GM20431 (cell line): ENCODE data around the gene POMGNT2.

Experiments used
- in situ Hi-C: fragments of 300-500 bp; cut with MseI, MboI; formaldehyde crosslinking; loops from one replicate; pipeline ENCODE4 v1.15.0; 2020; ENCODE audit warnings: low sequenced_read_pairs; ENCODE audit not compliant: unreplicated experiment

The POMGNT2 gene

DNA sequence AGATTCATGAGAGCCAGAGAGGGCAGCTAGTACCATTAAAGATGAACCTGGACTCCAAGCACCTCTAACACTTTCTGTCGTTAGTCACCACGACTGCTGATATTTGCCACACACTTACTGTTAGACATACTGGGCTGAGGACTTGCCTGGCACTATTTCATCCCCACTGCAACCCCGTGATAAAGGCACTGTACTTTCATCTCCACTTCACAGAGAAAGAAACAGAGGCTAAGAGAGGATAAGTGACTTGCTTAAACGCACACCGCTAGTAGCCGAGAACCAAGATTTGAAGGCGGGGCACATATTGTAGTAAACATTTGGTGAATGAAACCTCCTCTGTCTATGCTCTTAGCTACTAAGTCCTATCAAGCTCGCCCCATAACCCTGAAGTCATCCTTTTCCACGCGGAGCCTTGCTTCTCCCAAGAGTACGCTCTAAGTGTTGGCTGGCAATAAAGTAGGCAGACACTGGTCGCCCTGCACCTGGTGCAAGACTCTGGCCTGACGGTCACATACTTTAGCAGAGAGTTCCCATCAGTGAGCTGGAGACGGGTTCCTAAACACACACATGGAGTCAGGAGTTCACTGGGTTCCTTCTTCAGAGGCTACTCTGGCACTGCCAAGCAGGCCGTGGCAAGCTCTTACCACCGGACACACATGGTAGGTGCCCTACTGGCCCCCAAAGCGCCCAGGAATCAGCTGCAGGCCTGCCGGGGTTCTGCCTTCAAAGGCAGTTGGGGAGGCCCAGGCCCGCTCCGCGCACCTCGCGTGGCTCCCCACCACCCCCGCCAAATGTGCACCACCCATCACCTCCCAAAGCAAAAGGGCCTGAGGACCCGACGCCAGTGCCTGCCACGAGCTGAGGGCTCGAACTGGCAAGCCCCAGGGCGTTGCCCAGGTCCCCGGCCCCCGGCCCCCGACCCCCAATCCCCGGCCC lies 951 bp downstream of the POMGNT2 start:
- in situ Hi-C loops = no loop called here

DNA sequence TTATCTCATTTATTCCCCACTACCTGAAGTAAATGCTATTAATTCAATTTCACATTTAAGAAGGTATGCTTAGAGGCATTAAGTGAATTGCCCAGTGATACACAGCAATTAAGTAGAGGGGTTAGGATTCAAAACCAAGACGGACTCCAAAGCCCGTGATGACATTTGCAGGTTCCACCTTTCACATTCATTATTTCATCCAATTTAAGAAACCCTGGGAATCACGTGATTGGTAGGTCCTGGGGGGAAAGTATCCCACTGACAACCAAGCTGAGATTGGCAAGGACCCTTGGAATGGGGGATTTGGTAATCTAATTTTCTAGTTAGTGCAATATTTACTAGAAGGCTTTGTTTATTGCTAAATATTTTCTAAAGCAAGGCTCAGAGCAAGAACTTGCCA lies 1.8 kb downstream of the POMGNT2 start:
- in situ Hi-C loops = no loop called here

DNA sequence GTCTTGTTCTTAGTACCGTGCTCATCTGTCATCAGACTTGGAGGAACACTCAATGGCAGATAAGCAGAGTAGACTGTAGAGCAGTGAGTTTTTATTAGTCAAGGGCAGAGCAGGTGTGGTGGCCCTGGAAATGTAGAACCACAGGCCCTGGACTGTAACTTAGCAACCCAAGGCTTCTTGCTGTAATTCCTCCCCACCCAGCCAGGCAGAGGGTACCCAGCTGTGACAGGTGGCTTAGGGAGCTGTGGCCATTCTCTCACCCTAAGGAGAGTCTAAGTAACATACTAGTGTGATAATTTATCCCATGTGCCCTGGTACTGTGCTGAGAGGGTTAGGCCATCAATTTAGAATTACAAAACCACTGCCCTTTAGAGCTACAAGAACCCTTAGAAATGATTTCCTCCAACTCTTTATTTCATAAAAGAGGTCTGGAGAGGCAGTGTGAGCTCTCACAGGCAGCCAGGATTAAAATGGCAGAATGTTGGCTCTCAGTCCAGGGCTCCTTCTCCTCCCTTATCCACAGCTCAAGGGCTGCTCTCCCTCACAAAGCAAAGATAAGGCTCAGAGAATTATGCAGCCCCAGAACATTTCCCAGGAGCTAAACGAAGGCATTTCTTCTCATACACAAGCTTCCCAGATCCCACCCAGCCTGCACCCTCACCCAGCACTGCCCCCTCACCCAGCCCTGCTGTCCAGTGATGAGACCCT lies 3.0 kb downstream of the POMGNT2 start:
- in situ Hi-C loops = no loop called here

DNA sequence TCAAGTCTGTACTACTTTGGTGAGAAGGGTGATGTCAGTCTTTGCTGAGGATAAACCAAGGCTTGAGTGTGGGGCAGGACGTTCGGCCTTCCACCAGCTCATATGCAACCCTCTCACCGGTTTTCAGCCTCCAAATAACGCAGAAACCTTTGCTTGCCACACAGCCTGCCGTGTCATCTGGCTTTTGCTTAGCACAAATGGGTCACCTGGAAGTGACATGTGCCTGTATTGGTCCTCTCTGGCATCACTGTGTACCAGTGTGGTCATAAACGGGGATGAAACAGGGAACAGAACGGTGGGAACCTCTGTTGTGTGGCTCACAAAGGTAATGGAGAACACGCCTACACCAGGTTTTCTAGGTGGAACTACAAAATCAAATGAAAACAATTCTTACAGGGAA lies 7.1 kb downstream of the POMGNT2 start:
- in situ Hi-C loops = no loop called here

DNA sequence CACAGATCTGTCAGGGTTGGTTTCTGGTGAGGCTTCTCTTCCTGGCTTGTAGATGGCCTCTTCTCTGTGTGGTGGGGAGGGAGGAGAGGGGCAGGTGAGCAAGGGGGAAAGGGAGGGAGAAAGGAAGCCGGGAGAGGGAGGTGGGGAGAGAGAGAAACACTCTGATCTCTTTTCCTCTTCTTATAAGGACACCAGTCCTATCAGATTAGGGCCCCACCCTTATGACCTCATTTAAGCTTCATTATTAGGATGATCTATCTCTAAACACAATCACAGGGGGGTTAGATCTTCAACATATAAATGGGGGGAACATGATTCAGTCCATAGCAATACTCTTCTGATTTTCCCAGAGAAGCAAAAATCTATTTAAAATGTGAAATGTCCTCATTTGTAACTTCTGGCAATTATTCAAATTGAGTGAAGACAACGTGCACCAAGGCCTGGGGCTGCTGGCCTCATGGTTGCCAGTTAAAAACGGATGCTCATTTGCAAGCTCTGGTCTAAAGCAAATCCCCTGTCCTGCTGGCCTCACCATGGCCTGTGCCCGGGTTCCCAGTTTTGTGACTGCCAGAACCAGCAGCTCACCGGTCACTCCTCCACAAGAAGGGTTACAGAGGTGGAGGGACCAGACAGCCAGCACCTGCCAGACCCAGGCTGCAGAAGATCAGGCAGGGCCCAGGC lies 8.3 kb downstream of the POMGNT2 start:
- in situ Hi-C loops = no loop called here

DNA sequence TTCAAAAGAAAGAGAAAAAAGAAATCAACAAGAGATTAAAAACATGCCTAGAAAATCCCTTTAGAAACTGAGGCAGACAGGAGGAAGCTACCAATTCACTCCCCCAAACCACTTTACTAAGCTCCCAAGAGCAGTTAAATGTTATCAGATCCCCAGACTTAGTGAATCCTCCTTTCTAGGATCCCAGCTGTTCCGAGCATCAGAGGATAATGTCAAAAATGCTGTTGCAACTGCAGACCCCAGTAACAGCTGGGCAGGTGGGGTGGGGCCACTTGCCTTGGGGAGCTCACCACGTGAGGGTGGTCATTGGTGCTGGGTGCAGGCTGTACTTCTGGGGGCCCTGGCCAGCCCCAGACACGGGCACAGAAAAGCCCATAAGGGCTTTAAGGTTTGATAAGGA lies 9.1 kb downstream of the POMGNT2 start:
- in situ Hi-C loops = no loop called here

DNA sequence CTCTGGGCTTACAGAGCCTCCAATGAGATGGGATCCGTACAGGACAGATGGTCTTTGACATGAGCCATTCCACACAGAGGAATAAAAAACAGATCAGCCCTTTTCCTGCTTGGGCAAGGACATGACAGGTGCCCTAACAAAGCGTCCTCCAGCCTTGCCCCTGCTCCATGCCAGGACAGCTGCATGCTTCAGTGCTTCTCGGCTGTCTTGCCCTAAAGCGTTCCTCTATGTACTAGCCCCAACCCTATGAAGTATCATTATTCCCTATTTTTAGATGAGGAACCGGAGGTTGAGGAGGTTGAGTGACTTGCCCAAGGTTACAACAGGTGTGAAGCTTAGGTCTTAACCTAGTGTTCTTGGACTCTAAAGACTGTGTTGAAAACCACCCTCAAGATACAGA lies 10.5 kb downstream of the POMGNT2 start:
- in situ Hi-C loops = no loop called here

DNA sequence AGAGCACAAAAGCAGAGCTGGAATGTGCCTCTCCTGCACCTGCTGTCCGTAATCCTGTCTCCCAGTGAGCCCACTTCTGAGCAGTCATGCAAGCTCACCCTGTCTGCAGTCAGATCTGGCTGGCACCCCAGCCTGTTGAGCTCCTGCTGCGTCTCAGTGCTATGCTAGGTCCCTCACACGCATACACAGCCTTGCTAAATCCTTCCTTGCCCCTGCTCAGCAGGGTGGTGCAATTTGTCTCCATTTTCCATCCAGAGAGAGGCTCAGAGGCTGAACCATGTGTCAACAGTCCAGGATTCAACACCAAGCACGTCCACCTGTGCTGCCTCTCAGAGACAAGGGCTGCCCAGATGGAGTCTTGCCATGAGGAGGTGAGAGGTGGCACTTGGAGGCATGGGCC lies 11.0 kb downstream of the POMGNT2 start:
- in situ Hi-C loops = no loop called here

DNA sequence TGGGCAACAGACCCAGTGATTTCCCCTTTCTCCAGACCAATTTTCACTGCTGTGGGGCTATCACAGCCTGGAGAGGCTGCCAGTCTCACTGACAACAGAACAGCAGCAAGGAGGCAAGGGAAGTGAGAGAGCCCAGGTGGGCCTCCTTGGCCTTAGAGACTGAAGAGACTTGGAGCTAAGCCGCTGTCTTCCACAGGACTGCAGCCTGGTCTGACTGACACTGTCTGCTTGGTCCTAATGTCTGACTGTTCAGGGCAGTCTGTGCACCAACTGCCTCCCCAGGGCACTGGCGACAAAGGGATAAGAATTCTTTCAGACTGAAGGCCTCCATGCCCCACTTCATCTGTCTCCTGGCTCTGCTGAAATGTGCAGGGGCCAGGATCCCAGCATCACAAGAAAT lies 11.5 kb downstream of the POMGNT2 start:
- in situ Hi-C loops = no loop called here

DNA sequence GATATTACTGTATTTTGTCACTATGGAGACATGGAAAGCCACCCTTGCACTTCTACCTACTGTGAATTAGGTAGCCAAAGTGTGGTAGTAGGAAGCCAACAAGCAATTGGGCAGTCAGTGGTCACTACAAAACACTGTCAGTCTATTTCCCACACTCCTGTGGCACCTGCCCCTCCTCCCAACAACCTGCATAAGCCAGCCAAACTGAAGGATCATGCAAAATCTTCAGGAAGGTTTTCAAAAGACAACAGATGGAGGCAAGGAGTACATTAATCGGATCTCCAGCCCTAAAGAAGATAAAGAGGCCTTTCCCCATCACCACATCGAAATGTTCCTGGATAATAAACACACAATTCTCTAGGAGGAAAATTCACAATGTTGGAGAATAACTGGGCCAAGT lies 11.9 kb downstream of the POMGNT2 start:
- in situ Hi-C loops = no loop called here

DNA sequence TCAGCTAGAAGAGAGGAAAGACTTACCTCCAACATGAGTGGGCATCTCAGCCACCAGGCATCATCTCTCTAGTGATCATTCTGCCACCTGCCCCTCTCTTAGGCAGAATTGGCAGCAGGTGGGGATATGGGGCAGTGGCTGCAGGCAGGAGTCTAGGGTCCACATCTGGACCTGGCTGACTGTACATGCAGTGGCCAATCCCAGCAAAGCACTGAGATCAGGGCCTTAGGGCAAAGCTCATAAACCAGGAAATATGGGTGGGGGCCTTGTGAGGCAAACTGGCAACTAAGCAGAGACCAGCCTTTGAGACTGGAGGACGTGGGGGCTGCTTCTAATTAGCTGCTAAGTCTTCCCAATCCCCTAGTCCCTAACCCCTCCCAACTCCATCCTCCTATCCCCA lies 12.9 kb downstream of the POMGNT2 start:
- in situ Hi-C loops = no loop called here

DNA sequence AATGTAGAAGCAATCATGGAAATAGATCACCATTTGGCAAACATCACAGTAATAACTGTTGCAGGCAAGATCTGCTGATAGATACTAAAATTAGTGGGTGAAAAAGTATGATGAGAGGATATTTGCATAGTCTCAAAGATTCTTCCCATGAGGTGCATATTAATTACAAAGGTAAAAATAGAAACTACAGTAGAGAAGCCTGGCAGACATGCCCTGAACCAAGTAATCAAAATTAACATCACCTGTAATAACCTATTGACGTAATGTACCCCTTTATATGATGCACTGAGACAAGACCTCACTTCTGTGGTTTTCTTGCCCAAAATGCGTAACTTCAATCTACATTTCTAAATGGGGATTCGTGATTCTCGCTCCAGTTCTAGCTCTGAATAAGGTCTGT lies 14.4 kb downstream of the POMGNT2 start:
- in situ Hi-C loops = no loop called here

DNA sequence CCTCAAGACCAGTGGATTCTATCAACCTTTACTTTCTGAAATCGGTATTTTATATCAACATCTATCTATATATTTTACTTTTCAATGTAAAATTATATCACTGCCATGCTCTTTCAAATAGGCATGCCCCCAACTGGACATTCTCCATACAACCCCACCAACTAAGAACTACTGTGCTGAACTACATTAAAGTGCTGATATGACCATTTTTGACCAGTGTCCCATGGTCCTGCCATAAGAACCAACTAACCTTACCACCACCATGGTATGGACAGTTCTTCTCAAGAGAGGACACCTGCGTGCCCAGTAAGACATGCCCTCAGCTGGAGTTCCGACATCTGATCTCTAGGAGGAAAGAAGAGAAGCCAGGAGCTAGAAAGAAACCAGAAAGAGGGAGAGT lies 15.6 kb downstream of the POMGNT2 start:
- in situ Hi-C loops = no loop called here

DNA sequence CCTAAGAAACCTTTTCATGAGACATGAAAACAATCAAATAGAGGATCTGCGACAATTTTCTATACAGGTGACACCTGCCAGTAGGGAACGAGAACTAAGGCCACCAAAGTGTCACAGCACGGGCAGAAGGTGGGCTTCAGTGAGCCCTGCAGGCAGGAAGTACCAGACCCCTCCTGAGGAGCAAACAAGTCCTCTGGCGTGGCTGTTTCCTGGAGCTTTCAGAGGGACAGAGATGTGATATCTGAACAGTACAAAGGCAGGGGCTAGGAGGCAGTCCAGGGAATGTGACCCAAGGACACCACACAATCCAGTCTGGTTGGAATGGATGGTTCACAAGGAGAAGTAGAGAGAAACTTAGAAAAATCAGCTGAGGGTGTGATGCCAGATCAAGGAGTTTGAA lies 16.8 kb downstream of the POMGNT2 start:
- in situ Hi-C loops = no loop called here

DNA sequence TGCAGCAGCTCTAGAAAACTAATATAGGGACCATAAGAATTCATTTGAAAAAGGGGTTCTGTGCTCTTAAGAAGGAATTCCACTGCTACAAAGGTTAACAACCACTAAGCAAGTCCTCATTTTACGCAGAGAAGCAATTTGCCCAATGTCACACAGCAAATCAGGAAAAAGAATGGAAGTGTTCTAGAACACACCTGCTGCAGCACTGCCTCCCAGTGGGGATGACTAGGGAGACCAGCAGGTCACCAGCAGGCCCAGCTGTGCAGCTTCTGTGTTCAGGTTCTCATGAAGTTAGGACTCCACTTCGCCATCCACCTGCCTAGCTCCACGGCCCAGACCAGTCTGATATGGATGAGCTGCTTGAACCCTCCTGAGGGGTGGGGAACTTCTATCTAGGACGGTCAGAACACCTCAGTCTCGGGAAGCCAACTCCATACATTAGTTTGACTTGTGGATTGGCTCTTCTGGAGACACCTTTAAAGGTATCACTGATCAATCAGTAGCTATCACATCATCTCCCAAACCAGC lies 18.6 kb downstream of the POMGNT2 start:
- in situ Hi-C loops = no loop called here

DNA sequence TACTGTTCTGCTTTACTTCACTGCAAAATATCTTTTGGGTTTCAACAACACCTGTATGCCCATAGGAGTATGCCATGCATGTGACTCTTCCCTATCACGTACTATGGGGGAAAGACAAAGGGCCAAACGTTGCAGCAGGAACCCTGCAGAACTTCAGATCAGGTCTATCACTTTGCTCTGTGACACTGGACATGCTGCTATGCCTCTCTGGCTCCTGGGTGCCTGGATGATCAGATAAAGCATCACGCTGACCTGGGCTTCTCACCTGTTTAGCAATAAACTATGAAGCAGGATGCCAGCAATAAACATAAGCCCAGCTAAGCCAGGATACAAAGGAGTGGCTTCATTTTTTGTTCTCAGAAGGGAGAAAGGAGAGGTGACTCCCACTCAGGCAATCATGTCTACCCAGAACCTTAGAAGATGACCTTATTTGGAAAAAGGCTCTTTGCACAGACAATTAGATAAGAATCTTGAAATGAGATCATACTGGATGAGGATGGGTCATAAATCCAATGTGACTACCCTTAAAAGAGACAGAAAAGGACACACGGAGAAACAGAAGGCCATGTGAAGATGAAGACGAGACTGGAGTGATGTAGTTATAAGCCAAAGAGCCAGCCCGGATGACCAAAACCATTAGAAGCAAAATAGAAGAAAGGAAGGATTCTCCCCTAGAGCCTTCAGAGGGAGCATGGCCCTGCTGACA lies 19.3 kb downstream of the POMGNT2 start:
- in situ Hi-C loops = no loop called here

DNA sequence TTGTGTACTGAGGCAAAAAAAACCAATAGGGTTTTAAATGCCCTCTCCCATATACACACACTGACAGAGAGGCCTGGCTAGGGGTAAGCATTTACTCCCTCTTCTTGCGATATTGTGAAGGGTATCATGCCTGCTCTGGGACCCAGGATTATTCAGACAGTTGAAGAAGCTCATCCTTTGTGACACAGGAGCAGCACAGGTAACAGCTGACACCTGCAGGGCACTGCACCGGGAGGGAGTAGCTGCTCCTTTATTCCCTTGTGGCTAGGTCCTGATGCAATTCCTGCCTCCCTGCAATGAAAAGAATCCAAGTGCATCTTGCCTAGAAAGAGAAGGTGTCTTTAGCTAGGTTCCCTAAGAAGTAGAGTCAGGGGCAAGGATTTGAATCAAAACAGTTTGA lies 23.4 kb downstream of the POMGNT2 start:
- in situ Hi-C loops = no loop called here

DNA sequence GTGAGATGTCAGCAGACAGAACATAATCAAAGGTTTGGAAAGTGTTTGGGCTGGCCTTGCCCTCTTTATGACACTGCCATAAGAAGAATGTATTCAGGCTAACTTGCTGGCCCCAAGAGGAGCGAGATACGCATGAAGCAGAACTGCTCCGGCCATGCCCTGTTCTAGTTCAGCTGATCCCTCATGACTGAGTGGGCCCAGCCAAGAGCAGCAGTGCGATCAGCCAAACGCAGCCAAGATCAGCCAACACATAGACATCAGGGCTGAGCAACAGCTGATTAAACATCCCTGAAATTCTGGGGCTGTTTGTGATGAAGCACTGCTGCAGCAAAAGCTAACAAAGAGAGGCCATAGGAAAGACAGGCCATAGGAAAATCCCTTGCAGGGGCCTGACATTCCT lies 24.1 kb downstream of the POMGNT2 start:
- in situ Hi-C loops = no loop called here

DNA sequence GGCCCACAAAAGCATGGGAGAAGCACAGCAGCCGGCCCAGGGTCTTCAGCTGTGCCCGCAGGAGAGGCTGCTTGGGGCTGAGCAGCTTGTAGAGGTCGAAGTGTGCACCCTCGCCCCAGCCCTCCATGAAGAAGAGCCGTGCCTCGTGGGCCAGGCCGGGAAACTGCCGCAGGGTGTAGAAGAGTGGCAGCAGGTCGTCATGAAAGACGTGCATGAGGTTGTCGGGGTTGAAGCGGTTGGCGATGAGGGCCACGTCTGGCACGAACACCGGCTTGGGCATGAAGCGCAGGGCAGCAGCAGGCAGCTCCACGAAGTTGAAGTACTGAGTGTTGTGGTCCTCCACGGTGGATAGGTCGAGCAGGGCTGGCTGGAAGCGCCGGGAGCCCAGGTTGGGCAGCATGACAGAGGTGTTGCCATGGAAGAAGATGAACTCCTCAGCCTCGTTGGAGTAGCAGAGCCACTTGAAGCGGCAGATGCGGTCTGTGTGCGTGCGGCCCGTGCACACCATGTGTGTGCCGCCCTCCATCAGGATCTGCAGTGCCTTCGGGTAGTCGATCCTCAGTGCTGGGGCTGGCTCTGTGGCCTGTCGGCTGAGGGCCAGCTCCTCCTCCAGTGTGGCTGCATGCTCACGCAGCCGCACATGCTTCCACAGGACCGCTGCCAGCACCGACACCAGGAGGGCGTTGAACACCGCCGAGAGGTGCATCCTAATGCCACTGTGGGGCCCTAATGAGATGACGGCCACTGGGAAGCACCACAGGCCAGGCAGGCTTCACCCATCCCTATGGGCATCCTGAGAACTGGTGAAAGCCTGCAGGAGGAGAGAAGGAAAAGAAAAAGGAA lies 24.9 kb downstream of the POMGNT2 start:
- in situ Hi-C loops = no loop called here
